Neural progenitor cell (in vitro differentiated cells): ENCODE data around the gene SMAP2. TPM values are rescaled to one million over a fixed set of nuclear protein-coding genes. Genes with fewer than 3 reads are reported as not detected.

ENCODE experiments used
- DNase-seq: peaks from one replicate; pipeline ENCODE4 v3.0.0-alpha.2; 2016; ENCODE audit warnings: low spot score
- H2AFZ ChIP-seq: fragments of 200-600 bp; sonication (generic); replicated peaks from 2 replicates; pipeline ENCODE4 v1.6.1; 2016; ENCODE audit warnings: antibody characterized with exemption
- H3F3A ChIP-seq: fragments of 200-600 bp; sonication (generic); 2 replicates; pipeline ENCODE4 v1.6.1; 2016; ENCODE audit warnings: antibody characterized with exemption, low read depth
- H3K27ac ChIP-seq: fragments of 200-600 bp; sonication (generic); 2 replicates; pipeline ENCODE4 v1.5.1; 2016; ENCODE audit warnings: mild to moderate bottlenecking
- H3K27me3 ChIP-seq: fragments of 200-600 bp; sonication (generic); 2 replicates; pipeline ENCODE4 v1.6.1; 2016; ENCODE audit warnings: mild to moderate bottlenecking, moderate library complexity
- H3K36me3 ChIP-seq: fragments of 200-600 bp; sonication (generic); 2 replicates; pipeline ENCODE4 v1.5.1; 2016
- H3K4me1 ChIP-seq: fragments of 200-600 bp; sonication (generic); 2 replicates; pipeline ENCODE4 v1.6.1; 2016; ENCODE audit warnings: mixed run types
- H3K4me2 ChIP-seq: fragments of 200-600 bp; sonication (generic); 2 replicates; pipeline ENCODE4 v1.6.1; 2016
- H3K4me3 ChIP-seq: fragments of 200-600 bp; sonication (generic); 2 replicates; pipeline ENCODE4 v1.5.1; 2016
- H3K79me2 ChIP-seq: fragments of 200-600 bp; sonication (generic); 2 replicates; pipeline ENCODE4 v1.6.1; 2016; ENCODE audit warnings: low read depth
- H3K9ac ChIP-seq: fragments of 200-600 bp; sonication (generic); 2 replicates; pipeline ENCODE4 v1.6.1; 2016
- H3K9me3 ChIP-seq: fragments of 200-600 bp; sonication (generic); 2 replicates; pipeline ENCODE4 v1.5.1; 2016; ENCODE audit warnings: low read depth
- H4K20me1 ChIP-seq: fragments of 200-600 bp; sonication (generic); 2 replicates; pipeline ENCODE4 v1.6.1; 2016; ENCODE audit warnings: low read depth
- H3K27ac Mint-ChIP-seq: 3 replicates; pipeline ENCODE4 v1.8.0; 2021; ENCODE audit warnings: mixed read lengths
- H3K27me3 Mint-ChIP-seq: 2 replicates; pipeline ENCODE4 v1.8.0; 2022; ENCODE audit warnings: low read depth, mild to moderate bottlenecking, inconsistent platforms, moderate library complexity, mixed read lengths; ENCODE audit not compliant: insufficient read depth
- H3K36me3 Mint-ChIP-seq: 3 replicates; pipeline ENCODE4 v1.8.0; 2021; ENCODE audit warnings: mixed read lengths
- H3K4me1 Mint-ChIP-seq: 3 replicates; pipeline ENCODE4 v1.8.0; 2021; ENCODE audit warnings: mixed read lengths
- H3K4me3 Mint-ChIP-seq: 3 replicates; pipeline ENCODE4 v1.8.0; 2021; ENCODE audit warnings: mild to moderate bottlenecking, moderate library complexity, mixed read lengths
- H3K9me3 Mint-ChIP-seq: 3 replicates; pipeline ENCODE4 v1.8.0; 2020; ENCODE audit warnings: mixed read lengths
- EZH2 ChIP-seq: fragments of 200-600 bp; sonication (generic); IDR thresholded peaks from 2 replicates; pipeline ENCODE4 v1.6.1; 2017; ENCODE audit warnings: antibody characterized with exemption, mild to moderate bottlenecking, moderate library complexity
- EZH2phosphoT487 ChIP-seq: fragments of 200-600 bp; sonication (generic); IDR thresholded peaks from 2 replicates; pipeline ENCODE4 v1.6.1; 2017; ENCODE audit warnings: antibody characterized with exemption
- total RNA-seq: library from RNA; depleted of rRNA; stranded (reverse); fragments of >200 nt; gene quantifications from 2 replicates; pipeline ENCODE4 v1.2.3, GENCODE V29; 2015; ENCODE audit warnings: low replicate concordance
- TF ChIP-seq, protein P1 (sequence below): fragments of 200-600 bp; sonication (generic); IDR thresholded peaks from 2 replicates; pipeline ENCODE4 v1.5.1; 2017; ENCODE audit warnings: antibody characterized with exemption, mild to moderate bottlenecking

Gene SMAP2
- total RNA-seq, 1 donor from 2014 or later, result 9.4 TPM

DNA sequence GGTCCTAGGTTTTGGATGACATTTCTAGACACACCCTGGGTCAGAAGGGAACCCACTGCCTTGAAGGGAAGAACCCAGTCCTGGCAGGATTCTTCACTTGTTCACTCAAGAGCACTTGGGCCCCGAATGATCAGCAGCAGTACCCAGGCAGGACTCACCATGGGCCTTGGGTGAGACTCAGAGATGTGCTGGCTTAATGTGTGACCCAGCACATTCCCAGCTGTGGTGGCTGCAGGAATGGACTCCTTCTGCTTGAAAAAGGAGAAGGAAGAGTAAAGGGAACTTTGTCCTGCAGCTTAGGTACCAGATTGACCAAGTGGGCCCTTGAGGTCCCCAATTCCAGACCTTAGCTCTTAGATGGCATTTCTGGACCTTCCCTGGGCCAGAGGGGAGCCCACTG lies 12.3 kb upstream of the SMAP2 start:
- Histone ChIP-seq H4K20me1 (no peaks in the 10 kb centered on the region), H3K27ac (no peak overlapping the region), H3K9ac (no peak overlapping the region), H3K9me3 (peaks cover 4% of the 10 kb centered on the region), H3K4me3 (no peak overlapping the region), H3K27me3 (no peaks in the 10 kb centered on the region), H3F3A (no peaks in the 10 kb centered on the region), H3K36me3 (no peaks in the 10 kb centered on the region), H3K79me2 (no peaks in the 10 kb centered on the region), H2AFZ (no peak overlapping the region), H3K4me2 (no peak overlapping the region), H3K4me1 (no peaks in the 10 kb centered on the region)
- peaks cover 23% of the 10 kb centered on the region for H3K9me3 Mint-ChIP-seq
- no peak for TF ChIP-seq EZH2
- TF ChIP-seq EZH2phosphoT487, result no peak
- TF ChIP-seq, protein P1, sequence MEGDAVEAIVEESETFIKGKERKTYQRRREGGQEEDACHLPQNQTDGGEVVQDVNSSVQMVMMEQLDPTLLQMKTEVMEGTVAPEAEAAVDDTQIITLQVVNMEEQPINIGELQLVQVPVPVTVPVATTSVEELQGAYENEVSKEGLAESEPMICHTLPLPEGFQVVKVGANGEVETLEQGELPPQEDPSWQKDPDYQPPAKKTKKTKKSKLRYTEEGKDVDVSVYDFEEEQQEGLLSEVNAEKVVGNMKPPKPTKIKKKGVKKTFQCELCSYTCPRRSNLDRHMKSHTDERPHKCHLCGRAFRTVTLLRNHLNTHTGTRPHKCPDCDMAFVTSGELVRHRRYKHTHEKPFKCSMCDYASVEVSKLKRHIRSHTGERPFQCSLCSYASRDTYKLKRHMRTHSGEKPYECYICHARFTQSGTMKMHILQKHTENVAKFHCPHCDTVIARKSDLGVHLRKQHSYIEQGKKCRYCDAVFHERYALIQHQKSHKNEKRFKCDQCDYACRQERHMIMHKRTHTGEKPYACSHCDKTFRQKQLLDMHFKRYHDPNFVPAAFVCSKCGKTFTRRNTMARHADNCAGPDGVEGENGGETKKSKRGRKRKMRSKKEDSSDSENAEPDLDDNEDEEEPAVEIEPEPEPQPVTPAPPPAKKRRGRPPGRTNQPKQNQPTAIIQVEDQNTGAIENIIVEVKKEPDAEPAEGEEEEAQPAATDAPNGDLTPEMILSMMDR, result no peak
- no peaks in the 10 kb centered on the region for H3K4me1 Mint-ChIP-seq
- no peak overlapping the region for H3K4me3 Mint-ChIP-seq
- DNase-seq, result no peak
- no peaks in the 10 kb centered on the region for H3K27me3 Mint-ChIP-seq
- no peak overlapping the region for H3K27ac Mint-ChIP-seq
- no peaks in the 10 kb centered on the region for H3K36me3 Mint-ChIP-seq

DNA sequence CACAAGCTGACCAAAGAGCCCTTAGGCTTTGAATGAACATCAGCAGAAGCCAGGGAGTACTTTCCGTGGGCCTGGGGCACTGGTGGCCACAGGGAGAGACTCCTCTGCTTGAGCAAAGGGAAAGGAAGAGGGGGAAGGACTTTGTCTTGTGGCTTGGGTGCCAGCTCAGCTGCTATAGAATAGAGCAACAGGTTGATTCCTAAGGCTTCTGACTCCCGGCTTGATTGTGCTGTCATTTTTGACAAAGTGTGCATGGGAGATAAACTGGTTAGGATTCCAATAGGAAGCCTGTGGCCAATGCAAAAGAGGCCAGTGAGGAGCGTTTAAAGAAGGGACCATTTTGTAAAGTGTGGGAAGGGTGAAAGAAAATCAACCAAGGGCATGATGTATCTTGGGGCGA lies 11.9 kb upstream of the SMAP2 start:
- H2AFZ ChIP-seq, result no peak overlapping the region
- H3K9me3 Mint-ChIP-seq, result peaks cover 22% of the 10 kb centered on the region
- H3K36me3 Mint-ChIP-seq, result no peaks in the 10 kb centered on the region
- TF ChIP-seq EZH2 (no peak), EZH2phosphoT487 (no peak)
- TF ChIP-seq, protein P1, result no peak
- no peaks in the 10 kb centered on the region for H3K27me3 ChIP-seq
- H3K27ac ChIP-seq, result no peak overlapping the region
- H3F3A ChIP-seq, result no peaks in the 10 kb centered on the region
- no peak for DNase-seq
- H3K9ac ChIP-seq, result no peak overlapping the region
- no peak overlapping the region for H3K4me3 ChIP-seq
- no peak overlapping the region for H3K27ac Mint-ChIP-seq
- no peaks in the 10 kb centered on the region for H3K27me3 Mint-ChIP-seq
- no peaks in the 10 kb centered on the region for H3K79me2 ChIP-seq
- H3K4me3 Mint-ChIP-seq, result no peak overlapping the region
- no peak overlapping the region for H3K4me2 ChIP-seq
- H3K36me3 ChIP-seq, result no peaks in the 10 kb centered on the region
- H3K9me3 ChIP-seq, result peaks cover 4% of the 10 kb centered on the region
- H4K20me1 ChIP-seq, result no peaks in the 10 kb centered on the region
- no peaks in the 10 kb centered on the region for H3K4me1 Mint-ChIP-seq
- no peaks in the 10 kb centered on the region for H3K4me1 ChIP-seq

DNA sequence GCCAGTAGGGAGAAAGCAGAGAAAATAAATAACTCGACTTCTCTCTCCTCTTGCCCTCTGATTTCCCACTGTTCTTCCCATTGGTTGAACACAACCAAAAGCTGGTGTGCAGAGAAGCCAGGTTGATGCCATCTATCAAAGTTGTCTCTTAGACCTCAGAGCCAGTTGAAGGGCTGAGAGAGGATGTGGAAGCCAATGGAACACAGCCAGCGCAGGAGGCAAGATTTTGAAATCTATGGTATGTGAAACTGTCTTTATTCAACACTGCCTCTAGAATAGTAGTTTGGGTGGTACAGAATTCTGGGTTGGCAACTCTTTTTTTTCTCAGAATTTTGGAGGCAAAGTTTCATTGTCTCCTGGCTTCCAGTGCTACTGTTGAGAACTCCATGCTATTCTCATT lies 11.3 kb upstream of the SMAP2 start:
- no peak for DNase-seq
- H3K27me3 ChIP-seq, result no peaks in the 10 kb centered on the region
- H3K9me3 ChIP-seq, result peaks cover 4% of the 10 kb centered on the region
- no peak overlapping the region for H3K9ac ChIP-seq
- no peak overlapping the region for H2AFZ ChIP-seq
- Mint-ChIP-seq H3K4me1 (no peaks in the 10 kb centered on the region), H3K4me3 (no peak overlapping the region), H3K27me3 (no peaks in the 10 kb centered on the region), H3K27ac (no peak overlapping the region), H3K9me3 (peaks cover 16% of the 10 kb centered on the region), H3K36me3 (no peaks in the 10 kb centered on the region)
- TF ChIP-seq EZH2phosphoT487 (no peak), EZH2 (no peak)
- TF ChIP-seq, protein P1, result no peak
- H3K36me3 ChIP-seq, result no peaks in the 10 kb centered on the region
- no peaks in the 10 kb centered on the region for H3K79me2 ChIP-seq
- H3K4me3 ChIP-seq, result no peak overlapping the region
- H4K20me1 ChIP-seq, result no peaks in the 10 kb centered on the region
- no peaks in the 10 kb centered on the region for H3F3A ChIP-seq
- H3K27ac ChIP-seq, result no peak overlapping the region
- no peak overlapping the region for H3K4me2 ChIP-seq
- H3K4me1 ChIP-seq, result no peaks in the 10 kb centered on the region

DNA sequence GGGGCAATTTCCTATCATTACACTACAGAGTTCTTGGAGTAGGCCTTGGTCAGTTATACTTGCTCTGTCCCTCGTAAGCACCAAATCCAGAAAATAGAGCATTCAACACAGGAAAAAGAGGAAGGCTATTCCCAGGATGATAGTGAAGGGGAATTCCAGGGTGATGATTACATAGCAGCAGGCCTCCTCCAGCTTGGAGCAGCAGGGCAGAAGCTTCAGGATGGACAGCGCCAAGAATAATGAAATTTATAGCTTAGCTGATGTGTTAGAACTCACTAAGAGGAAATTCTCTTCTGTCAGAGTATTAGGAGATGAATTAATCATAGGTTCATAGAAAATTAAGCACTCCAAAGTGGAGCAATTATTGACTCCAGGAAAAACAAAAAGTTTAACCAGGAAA lies 10.8 kb upstream of the SMAP2 start:
- Mint-ChIP-seq H3K4me3 (no peak overlapping the region), H3K27me3 (no peaks in the 10 kb centered on the region), H3K36me3 (no peaks in the 10 kb centered on the region), H3K9me3 (peaks cover 11% of the 10 kb centered on the region), H3K4me1 (no peaks in the 10 kb centered on the region), H3K27ac (no peak overlapping the region)
- no peaks in the 10 kb centered on the region for H3K4me1 ChIP-seq
- peaks cover 1% of the 10 kb centered on the region for H3K9me3 ChIP-seq
- H3F3A ChIP-seq, result no peaks in the 10 kb centered on the region
- H3K79me2 ChIP-seq, result no peaks in the 10 kb centered on the region
- H3K4me3 ChIP-seq, result no peak overlapping the region
- no peak overlapping the region for H3K4me2 ChIP-seq
- no peaks in the 10 kb centered on the region for H3K36me3 ChIP-seq
- H3K27ac ChIP-seq, result no peak overlapping the region
- no peaks in the 10 kb centered on the region for H4K20me1 ChIP-seq
- no peak for DNase-seq
- H2AFZ ChIP-seq, result no peak overlapping the region
- no peaks in the 10 kb centered on the region for H3K27me3 ChIP-seq
- no peak overlapping the region for H3K9ac ChIP-seq
- no peak for TF ChIP-seq EZH2
- TF ChIP-seq, protein P1, result no peak
- TF ChIP-seq EZH2phosphoT487, result no peak
